Psoas muscle (tissue), 8 donors: ENCODE data around the gene TOP3B. TPM values are rescaled to one million over a fixed set of nuclear protein-coding genes. Genes with fewer than 3 reads are reported as not detected.
A peak's percentile ranks its signal among the peaks of the same experiment; 100 is the strongest.

Source experiments
- ATAC-seq, 4 donors: fragments of 200-7000 bp; cut with Tn5 transposase; one replicate each; pipeline ENCODE4 v1.9.1; 2020; ENCODE audit warnings: moderate library complexity in 3 of 4, mild to moderate bottlenecking in 2 of 4
- DNase-seq, 2 donors: peaks; one replicate each; pipeline ENCODE4 v3.0.0-alpha.2; 2020
- H3K27ac ChIP-seq: fragments of 200-600 bp; one replicate; pipeline ENCODE4 v1.8.0; 2022
- H3K27me3 ChIP-seq, 3 donors: fragments of 200-600 bp in 1 of 3; one replicate each; pipeline versions ENCODE4 v1.6.1 to v1.8.0; 2013 to 2022; ENCODE audit warnings: low read length in 2 of 3, mild to moderate bottlenecking in 2 of 3, moderate library complexity in 1 of 3; ENCODE audit not compliant: insufficient read depth in 3 of 3
- H3K36me3 ChIP-seq, 2 donors: fragments of 200-600 bp in 1 of 2; one replicate each; pipeline versions ENCODE4 v1.6.1 to v1.8.0; 2013 to 2022; ENCODE audit warnings: low read depth in 1 of 2, mild to moderate bottlenecking in 1 of 2, moderate library complexity in 1 of 2; ENCODE audit not compliant: insufficient read depth in 1 of 2
- H3K4me1 ChIP-seq: fragments of 200-600 bp; one replicate; pipeline ENCODE4 v1.8.0; 2022
- H3K4me3 ChIP-seq: fragments of 200-600 bp; one replicate; pipeline ENCODE4 v1.8.0; 2022; ENCODE audit warnings: mild to moderate bottlenecking
- H3K9me3 ChIP-seq: fragments of 200-600 bp; one replicate; pipeline ENCODE4 v1.8.0; 2022
- WGBS, 3 donors: extraction: QIAGEN DNeasy Blood & Tissue Kit; methylation state at CpG; one replicate each; pipeline versions ENCODE4 v1.1.6 to v1.1.7; 2013; 5-methylcytosine and 5-hydroxymethylcytosine counted together
- intact Hi-C, 2 donors: fragments of 100-400 bp; cut with DNase I; formaldehyde crosslinking; loops; one replicate each; pipeline versions ENCODE4 v1.11.0 to v1.14.2; 2022
- polyA plus RNA-seq, 3 donors: library from polyadenylated mRNA; stranded (reverse); fragments of 200-250 nt; gene quantifications; one replicate each; pipeline ENCODE4 v1.2.3, GENCODE V29; 2013
- total RNA-seq, 4 donors: library from RNA; stranded (reverse); fragmentation: NEBNext Ultra II Directional in 2 of 4; extraction: Animal tissue kit (Norgen Biotek cat#: 25700) in 2 of 4; gene quantifications; one replicate each; pipeline versions ENCODE4 v1.2.1 to v1.2.4, GENCODE V29; 2021 to 2023
- TF ChIP-seq, protein P1 (sequence below): fragments of 200-600 bp; IDR thresholded peaks from one replicate; pipeline ENCODE4 v1.8.0; 2022; ENCODE audit warnings: antibody characterized with exemption
- donor health status: healthy with polysubstance abuse.
- donor health status: DM: no; HTN: no; CAD: no; lungs with moderate emphysema.
- donor health status: Bipolar disorder and iron deficiency.
- donor health status: healthy.
- donor health status: DM: yes; HTN: yes; CAD: no.
- donor health status: DM: no; HTN: no; CAD: no.
- donor health status: DM: no; HTN: no; CAD: no.
- donor health status: DM: yes; HTN: yes; CAD: no.

TOP3B gene
- total and polyA plus RNA-seq, 7 donors, result 5.4 to 13.5 (median 8.1) TPM

DNA sequence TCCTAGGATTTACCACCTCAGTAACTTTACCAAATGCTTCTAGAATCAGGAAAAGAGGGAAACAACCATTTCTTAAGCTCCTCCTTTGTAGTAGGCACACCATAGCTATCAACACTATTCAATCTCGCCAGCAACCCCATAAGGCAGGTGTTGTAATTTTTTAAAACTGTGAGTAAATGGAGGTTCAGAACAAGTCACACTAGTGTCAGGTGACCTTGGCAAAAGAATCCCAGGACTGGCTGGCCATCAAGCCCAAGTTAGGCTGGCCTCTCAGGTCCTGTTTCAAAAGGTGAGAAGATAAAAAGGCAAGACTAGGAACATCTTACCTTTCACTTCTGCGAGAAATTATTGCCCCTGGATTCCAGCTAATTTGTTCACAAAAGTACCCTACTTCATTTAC is 713 bp downstream of the TOP3B start:
- DNase-seq, result no peak
- H3K9me3 ChIP-seq, result no peaks in the 10 kb centered on the region
- peaks cover 0 to 10% of the 10 kb centered on the region in 2 donors for H3K36me3 ChIP-seq
- intact Hi-C loops, result no loop called here
- H3K4me1 ChIP-seq, result peaks cover 19% of the 10 kb centered on the region
- H3K4me3 ChIP-seq, result peak overlapping the region; percentile 98
- TF ChIP-seq, protein P1, sequence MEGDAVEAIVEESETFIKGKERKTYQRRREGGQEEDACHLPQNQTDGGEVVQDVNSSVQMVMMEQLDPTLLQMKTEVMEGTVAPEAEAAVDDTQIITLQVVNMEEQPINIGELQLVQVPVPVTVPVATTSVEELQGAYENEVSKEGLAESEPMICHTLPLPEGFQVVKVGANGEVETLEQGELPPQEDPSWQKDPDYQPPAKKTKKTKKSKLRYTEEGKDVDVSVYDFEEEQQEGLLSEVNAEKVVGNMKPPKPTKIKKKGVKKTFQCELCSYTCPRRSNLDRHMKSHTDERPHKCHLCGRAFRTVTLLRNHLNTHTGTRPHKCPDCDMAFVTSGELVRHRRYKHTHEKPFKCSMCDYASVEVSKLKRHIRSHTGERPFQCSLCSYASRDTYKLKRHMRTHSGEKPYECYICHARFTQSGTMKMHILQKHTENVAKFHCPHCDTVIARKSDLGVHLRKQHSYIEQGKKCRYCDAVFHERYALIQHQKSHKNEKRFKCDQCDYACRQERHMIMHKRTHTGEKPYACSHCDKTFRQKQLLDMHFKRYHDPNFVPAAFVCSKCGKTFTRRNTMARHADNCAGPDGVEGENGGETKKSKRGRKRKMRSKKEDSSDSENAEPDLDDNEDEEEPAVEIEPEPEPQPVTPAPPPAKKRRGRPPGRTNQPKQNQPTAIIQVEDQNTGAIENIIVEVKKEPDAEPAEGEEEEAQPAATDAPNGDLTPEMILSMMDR, result no peak
- peak overlapping the region; percentile 86 for H3K27ac ChIP-seq
- ATAC-seq, result peak in 3 of 4 donors; percentile 18 to 76 (median 33)
- H3K27me3 ChIP-seq, result no peaks in the 10 kb centered on the region
- 14 to 30% (median 15%) methylated on average over 2 of the region's 2 CpGs for whole genome bisulfite sequencing, 3 donors

DNA sequence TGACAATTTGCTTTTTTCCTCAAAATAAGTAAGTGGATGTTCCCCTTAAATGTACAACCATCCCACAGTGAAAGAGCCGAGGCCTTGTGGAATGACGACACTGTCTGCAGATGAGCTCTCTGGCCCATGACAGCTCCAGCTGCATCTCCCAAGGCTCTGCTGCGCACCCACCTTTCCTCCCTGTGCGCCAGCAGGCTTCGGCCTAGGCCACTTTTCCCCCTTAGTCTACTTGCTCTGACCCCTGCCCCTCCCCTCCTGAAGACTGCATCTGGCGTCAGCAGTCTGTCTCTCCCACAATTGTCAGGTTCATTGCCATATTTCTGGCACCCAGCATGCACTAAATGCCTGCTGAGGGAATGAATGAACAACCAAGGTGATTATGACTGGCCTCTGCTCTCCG is 2.0 kb downstream of the TOP3B start:
- DNase-seq (no peak), ATAC-seq (no peak)
- Histone ChIP-seq H3K4me1 (peaks cover 19% of the 10 kb centered on the region), H3K27me3 (no peaks in the 10 kb centered on the region), H3K9me3 (no peaks in the 10 kb centered on the region), H3K27ac (no peak overlapping the region), H3K4me3 (no peak overlapping the region), H3K36me3 (peaks cover 0 to 11% of the 10 kb centered on the region in 2 donors)
- WGBS, 3 donors, result 59 to 74% (median 66%) methylated on average over 7 of the region's 7 CpGs
- intact Hi-C loops, result no loop called here
- TF ChIP-seq, protein P1, result no peak

DNA sequence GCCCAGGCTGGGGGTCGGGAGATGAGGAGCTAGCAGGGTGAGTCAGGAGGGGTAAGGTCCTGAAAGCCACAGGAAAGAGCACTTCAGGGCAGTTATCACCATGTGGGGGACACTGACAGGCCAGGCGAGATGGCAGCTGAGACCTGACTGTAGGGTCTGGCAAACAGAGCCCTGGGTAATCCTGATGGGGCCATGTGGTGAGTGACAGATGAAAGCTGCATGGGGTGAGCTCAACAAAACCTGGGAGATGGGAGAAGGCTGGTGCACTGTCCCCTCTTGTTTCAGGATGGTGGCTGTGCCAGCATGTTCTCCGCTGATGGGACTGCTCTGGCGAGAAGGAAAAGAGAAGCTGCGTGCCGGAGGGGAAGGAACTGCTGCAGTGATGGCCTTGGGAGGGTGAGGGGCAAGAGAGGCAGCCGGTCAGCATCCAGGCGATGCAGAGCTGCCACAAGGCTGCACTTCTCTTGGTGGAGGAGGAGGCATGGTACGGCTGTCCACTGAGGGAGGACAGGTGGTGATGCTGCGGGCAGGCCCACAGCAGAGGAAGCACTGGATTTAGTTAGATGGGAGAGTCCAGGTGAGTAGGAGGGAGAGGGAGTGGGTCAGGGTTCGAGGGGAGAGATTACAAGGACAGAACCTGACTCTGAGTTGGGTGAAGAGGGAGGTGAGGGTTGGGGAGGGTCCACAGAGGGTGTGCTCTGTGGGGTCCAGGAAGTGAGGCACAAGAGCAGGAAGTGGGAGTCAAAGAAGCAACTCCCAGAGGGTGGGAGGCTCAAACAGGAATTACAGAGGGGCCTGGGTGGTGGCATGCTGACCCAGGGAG is 3.8 kb downstream of the TOP3B start:
- TF ChIP-seq, protein P1, result no peak
- DNase-seq, result peak in 1 of 2 donors; percentile 40
- Histone ChIP-seq H3K9me3 (no peaks in the 10 kb centered on the region), H3K4me3 (no peak overlapping the region), H3K36me3 (peaks cover 0 to 28% of the 10 kb centered on the region in 2 donors), H3K4me1 (peaks cover 19% of the 10 kb centered on the region), H3K27ac (no peak overlapping the region), H3K27me3 (no peaks in the 10 kb centered on the region)
- whole genome bisulfite sequencing, 3 donors, result 64 to 81% (median 79%) methylated on average over 11 of the region's 11 CpGs
- no peak for ATAC-seq
- intact Hi-C loops, result no loop called here

DNA sequence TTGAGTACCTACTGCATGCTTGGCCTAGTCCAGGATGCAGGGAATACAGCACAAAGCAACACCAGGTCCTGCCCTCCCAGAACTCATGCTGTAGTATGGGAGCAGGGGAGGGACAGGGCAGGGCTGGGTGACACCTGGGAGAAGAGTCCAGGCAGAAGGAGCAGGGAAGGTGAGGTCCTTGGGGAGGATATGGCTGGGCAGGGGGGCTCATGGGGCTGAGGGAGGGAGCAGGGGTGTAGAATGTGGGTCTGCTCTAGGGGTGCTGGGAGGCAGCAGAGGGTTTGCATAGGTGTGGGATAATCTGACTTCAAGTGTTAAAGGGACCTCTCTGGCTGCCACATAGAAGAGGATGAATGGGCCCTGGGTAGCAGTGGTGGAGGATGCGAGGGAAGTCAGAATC is 4.8 kb downstream of the TOP3B start:
- H3K27ac ChIP-seq, result no peak overlapping the region
- TF ChIP-seq, protein P1, result no peak
- DNase-seq, result peak in 1 of 2 donors; percentile 19
- intact Hi-C loops, result no loop called here
- 90 to 100% (median 93%) methylated on average over 1 of the region's 1 CpG for WGBS, 3 donors
- no peaks in the 10 kb centered on the region for H3K9me3 ChIP-seq
- no peaks in the 10 kb centered on the region for H3K27me3 ChIP-seq
- ATAC-seq, result no peak
- H3K36me3 ChIP-seq, result peaks cover 0 to 38% of the 10 kb centered on the region in 2 donors
- no peak overlapping the region for H3K4me3 ChIP-seq
- peaks cover 19% of the 10 kb centered on the region for H3K4me1 ChIP-seq
